T-helper 9 cell (primary cell): ENCODE data around the gene PDE8A.
A peak's percentile ranks its signal among the peaks of the same experiment; 100 is the strongest.

Source experiments
- DNase-seq: peaks from one replicate; pipeline ENCODE4 v3.0.0-alpha.2; 2020
- total RNA-seq, 2 donors: gene quantifications; one replicate each; lab custom pipeline; 2026; lab: John Stamatoyannopoulos, UW

The PDE8A gene
- total RNA-seq = 49.7 to 58.6 reads per million in 2 donors

- DNase-seq = peak; percentile 52
Observed at GRCh38 chr15:84981711-84982300, at the start of gene PDE8A. Gene PDE8A, plus strand, starts transcription at chr15:84981856. Its CDS starts 307 bp downstream, at chr15:84982163.

- no peak for DNase-seq
Observed at GRCh38 chr15:84934942-84935729, 46.5 kb upstream of the PDE8A start.

GRCh38 chr15:84937144-84937543 is 44.5 kb upstream of the PDE8A start:
- DNase-seq = no peak

- no peak for DNase-seq
Observed at GRCh38 chr15:84938726-84939125, 42.9 kb upstream of the PDE8A start.

GRCh38 chr15:84940399-84940798 is 41.3 kb upstream of the PDE8A start:
- no peak for DNase-seq

- no peak for DNase-seq
Observed at GRCh38 chr15:84942456-84942855, 39.2 kb upstream of the PDE8A start.

GRCh38 chr15:84944311-84944710 is 37.3 kb upstream of the PDE8A start:
- no peak for DNase-seq

GRCh38 chr15:84944861-84945260 is 36.8 kb upstream of the PDE8A start:
- no peak for DNase-seq

- DNase-seq = no peak
Observed at GRCh38 chr15:84946772-84947489, 34.7 kb upstream of the PDE8A start.

GRCh38 chr15:84947947-84948830 is 33.5 kb upstream of the PDE8A start:
- no peak for DNase-seq

GRCh38 chr15:84949043-84949442 is 32.6 kb upstream of the PDE8A start:
- DNase-seq = no peak

- no peak for DNase-seq
Observed at GRCh38 chr15:84949845-84950569, 31.6 kb upstream of the PDE8A start.

- DNase-seq = no peak
Observed at GRCh38 chr15:84950570-84951111, 31.0 kb upstream of the PDE8A start.

- no peak for DNase-seq
Observed at GRCh38 chr15:84951736-84952135, 29.9 kb upstream of the PDE8A start.

- DNase-seq = no peak
Observed at GRCh38 chr15:84953136-84953535, 28.5 kb upstream of the PDE8A start.

- no peak for DNase-seq
Observed at GRCh38 chr15:84953726-84954125, 27.9 kb upstream of the PDE8A start.

GRCh38 chr15:84955089-84955848 is 26.4 kb upstream of the PDE8A start:
- peak; percentile 37 for DNase-seq

- DNase-seq = no peak
Observed at GRCh38 chr15:84956199-84956598, 25.5 kb upstream of the PDE8A start.

GRCh38 chr15:84960391-84961113 is 21.1 kb upstream of the PDE8A start:
- DNase-seq = no peak

- DNase-seq = no peak
Observed at GRCh38 chr15:84961114-84961452, 20.6 kb upstream of the PDE8A start.
